OCI-LY3 (cell line): ENCODE data around the gene HNMT.
"Not testable (repeated sequence)": the region's sequence is repeated elsewhere in the genome, so short reads cannot be mapped to it uniquely, and the experiment has no call there.

ENCODE experiments used
- CTCF ChIP-seq: fragments of 200-600, 300-600 bp; sonication (generic); IDR thresholded peaks from 2 replicates; pipeline ENCODE4 v1.5.1; 2014; ENCODE audit warnings: antibody characterized with exemption, low read length, low read depth
- EZH2phosphoT487 ChIP-seq: fragments of 200-600 bp; shearing (Covaris generic); IDR thresholded peaks from 2 replicates; pipeline ENCODE4 v1.6.1; 2018; ENCODE audit warnings: antibody characterized with exemption, mixed run types, low read depth

GRCh38 chr2:137971259-137971658 lies 7.0 kb downstream of the HNMT start:
- TF ChIP-seq CTCF, EZH2phosphoT487: not testable (repeated sequence)
